MM.1S (cell line): ENCODE measurements around the gene PGAM2.

Experiments
- CTCF ChIP-seq: fragments of 300-600 bp; sonication (generic); IDR thresholded peaks from 2 replicates; pipeline ENCODE4 v1.5.1; 2016; ENCODE audit warnings: antibody characterized with exemption, low read length, mixed read lengths
- EZH2 ChIP-seq: fragments of 300-600 bp; sonication (generic); optimal IDR thresholded peaks from 2 replicates; pipeline ENCODE3; 2017; ENCODE audit warnings: low read depth, mild to moderate bottlenecking, antibody characterized with exemption, low read length, mixed read lengths

- TF ChIP-seq CTCF (no peak), EZH2 (no peak)
Observed at GRCh38 chr7:44050121-44050914, 15.0 kb downstream of the PGAM2 start.
